Lung (tissue), 12 donors: ENCODE data around the gene SIL1. TPM values are rescaled to one million over a fixed set of nuclear protein-coding genes. Genes with fewer than 3 reads are reported as not detected.

Source experiments
- ATAC-seq: fragments of 200-7000 bp; cut with Tn5 transposase; one replicate; pipeline ENCODE4 v1.9.1; 2020; ENCODE audit warnings: moderate number of reproducible peaks; ENCODE audit not compliant: insufficient read depth, low FRiP score
- DNase-seq, 3 donors: peaks; one replicate each; pipeline ENCODE4 v3.0.0-alpha.2; 2013 to 2017
- H3K27ac ChIP-seq, 2 donors: one replicate each; pipeline ENCODE4 v1.5.1; 2013; ENCODE audit warnings: mild to moderate bottlenecking in 2 of 2, moderate library complexity in 2 of 2, control low read depth in 1 of 2, inconsistent platforms in 1 of 2, low read depth in 1 of 2, low read length in 1 of 2
- H3K27me3 ChIP-seq, 3 donors: one replicate each; pipeline ENCODE4 v1.5.1; 2013; ENCODE audit warnings: low read length in 2 of 3; ENCODE audit not compliant: control insufficient read depth in 3 of 3, insufficient read depth in 3 of 3
- H3K36me3 ChIP-seq, 4 donors: one replicate each; pipeline ENCODE4 v1.5.1; 2013; ENCODE audit warnings: low read length in 4 of 4, mild to moderate bottlenecking in 1 of 4, moderate library complexity in 1 of 4; ENCODE audit not compliant: control insufficient read depth in 4 of 4, insufficient read depth in 4 of 4
- H3K4me1 ChIP-seq, 5 donors: one replicate each; pipeline ENCODE4 v1.5.1; 2013; ENCODE audit warnings: low read length in 5 of 5, mild to moderate bottlenecking in 2 of 5, moderate library complexity in 1 of 5; ENCODE audit not compliant: control insufficient read depth in 5 of 5, insufficient read depth in 5 of 5
- H3K4me3 ChIP-seq: one replicate; pipeline ENCODE4 v1.5.1; 2013; ENCODE audit warnings: mild to moderate bottlenecking, control low read depth, moderate library complexity
- H3K9ac ChIP-seq, 2 donors: one replicate each; pipeline ENCODE4 v1.5.1; 2013; ENCODE audit warnings: low read length in 2 of 2, control low read depth in 1 of 2; ENCODE audit not compliant: insufficient read depth in 1 of 2
- H3K9me3 ChIP-seq, 4 donors: one replicate each; pipeline ENCODE4 v1.5.1; 2013; ENCODE audit warnings: low read length in 3 of 4, mild to moderate bottlenecking in 1 of 4, moderate library complexity in 1 of 4; ENCODE audit not compliant: control insufficient read depth in 4 of 4, insufficient read depth in 3 of 4
- WGBS, 2 donors: extraction: QIAGEN DNeasy Blood & Tissue Kit; methylation state at CpG; one replicate each; pipeline ENCODE4 v1.1.7; 2013; 5-methylcytosine and 5-hydroxymethylcytosine counted together
- polyA plus RNA-seq, 2 donors: library from polyadenylated mRNA; stranded (reverse); fragments of 200-250 nt; gene quantifications; one replicate each; pipeline ENCODE4 v1.2.1, GENCODE V29; 2013
- total RNA-seq, 2 donors: library from RNA; depleted of rRNA in 1 of 2; stranded (reverse); fragments of >200 nt in 1 of 2; gene quantifications; one replicate each; pipeline ENCODE4 v1.2.1, GENCODE V29; 2014 to 2021
- TF ChIP-seq, protein P1 (sequence below): IDR thresholded peaks from 2 replicates; pipeline ENCODE4 v1.5.1; 2012; ENCODE audit warnings: mild to moderate bottlenecking; ENCODE audit errors: control extremely low read depth, extremely low read depth
- donor health status: control.
- donor health status: control.
- donor health status: Bipolar disorder and iron deficiency.
- donor health status: healthy.
- donor health status: DM: yes; HTN: yes; CAD: no.

Gene SIL1
- total and polyA plus RNA-seq, 4 donors, result 38.5 to 109 (median 78.4) TPM

DNA sequence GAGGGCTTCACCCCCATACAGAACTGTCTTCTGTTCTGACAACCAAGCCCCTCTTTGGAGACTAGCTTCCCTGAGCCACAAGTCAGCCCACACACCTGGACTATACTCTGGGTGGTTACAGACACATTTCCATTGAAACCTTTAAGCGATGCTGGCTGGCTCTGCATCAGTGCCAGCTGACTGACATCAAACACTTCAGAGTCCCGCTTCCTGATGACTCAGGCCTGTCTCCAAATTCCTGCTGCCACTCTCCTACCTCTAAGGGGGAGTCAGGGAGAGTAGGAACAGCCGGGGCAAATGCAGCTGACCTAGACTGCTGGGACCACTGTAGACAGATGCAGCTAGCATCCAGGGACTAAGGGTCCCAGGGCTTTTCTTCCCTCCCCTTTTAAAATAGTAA is 59.4 kb downstream of the SIL1 start:
- ATAC-seq (peak; percentile 80), DNase-seq (peak; percentile 43 to 51 (median 46))
- Histone ChIP-seq H3K4me3 (no peak overlapping the region), H3K4me1 (peaks cover 13 to 43% (median 28%) of the 10 kb centered on the region in 5 donors), H3K27ac (peak overlapping the region in 1 of 2 donors; percentile 47), H3K27me3 (no peaks in the 10 kb centered on the region), H3K36me3 (no peaks in the 10 kb centered on the region), H3K9me3 (no peaks in the 10 kb centered on the region), H3K9ac (peak overlapping the region in 1 of 2 donors; percentile 26)
- 32 to 48% methylated on average over 3 of the region's 3 CpGs for WGBS, 2 donors
- TF ChIP-seq, protein P1, sequence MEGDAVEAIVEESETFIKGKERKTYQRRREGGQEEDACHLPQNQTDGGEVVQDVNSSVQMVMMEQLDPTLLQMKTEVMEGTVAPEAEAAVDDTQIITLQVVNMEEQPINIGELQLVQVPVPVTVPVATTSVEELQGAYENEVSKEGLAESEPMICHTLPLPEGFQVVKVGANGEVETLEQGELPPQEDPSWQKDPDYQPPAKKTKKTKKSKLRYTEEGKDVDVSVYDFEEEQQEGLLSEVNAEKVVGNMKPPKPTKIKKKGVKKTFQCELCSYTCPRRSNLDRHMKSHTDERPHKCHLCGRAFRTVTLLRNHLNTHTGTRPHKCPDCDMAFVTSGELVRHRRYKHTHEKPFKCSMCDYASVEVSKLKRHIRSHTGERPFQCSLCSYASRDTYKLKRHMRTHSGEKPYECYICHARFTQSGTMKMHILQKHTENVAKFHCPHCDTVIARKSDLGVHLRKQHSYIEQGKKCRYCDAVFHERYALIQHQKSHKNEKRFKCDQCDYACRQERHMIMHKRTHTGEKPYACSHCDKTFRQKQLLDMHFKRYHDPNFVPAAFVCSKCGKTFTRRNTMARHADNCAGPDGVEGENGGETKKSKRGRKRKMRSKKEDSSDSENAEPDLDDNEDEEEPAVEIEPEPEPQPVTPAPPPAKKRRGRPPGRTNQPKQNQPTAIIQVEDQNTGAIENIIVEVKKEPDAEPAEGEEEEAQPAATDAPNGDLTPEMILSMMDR, result no peak

DNA sequence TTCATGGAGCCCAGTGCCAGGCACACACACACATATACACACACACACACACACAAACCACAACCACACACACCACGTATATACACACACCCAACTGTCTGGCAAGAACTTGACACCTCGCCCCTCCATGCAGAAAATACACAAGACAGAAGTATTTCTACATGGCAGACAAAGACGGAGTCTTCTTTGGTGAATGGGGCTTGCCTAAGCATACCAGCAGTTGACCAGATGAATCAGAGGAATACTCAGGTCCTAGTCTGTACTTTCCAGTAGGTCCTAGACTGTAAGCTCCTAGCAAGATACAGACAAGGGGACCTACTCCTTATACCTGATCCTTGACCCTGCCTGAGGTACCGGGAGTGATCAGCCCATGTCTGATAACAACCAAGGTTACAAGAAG is 60.1 kb downstream of the SIL1 start:
- TF ChIP-seq, protein P1, result no peak
- ATAC-seq (no peak), DNase-seq (no peak)
- WGBS, 2 donors, result 70 to 81% methylated on average over 4 of the region's 4 CpGs
- Histone ChIP-seq H3K27me3 (no peaks in the 10 kb centered on the region), H3K36me3 (no peaks in the 10 kb centered on the region), H3K9me3 (no peaks in the 10 kb centered on the region), H3K4me1 (peaks cover 13 to 49% (median 28%) of the 10 kb centered on the region in 5 donors), H3K27ac (peak overlapping the region in 1 of 2 donors; percentile 17), H3K9ac (no peak overlapping the region), H3K4me3 (no peak overlapping the region)

DNA sequence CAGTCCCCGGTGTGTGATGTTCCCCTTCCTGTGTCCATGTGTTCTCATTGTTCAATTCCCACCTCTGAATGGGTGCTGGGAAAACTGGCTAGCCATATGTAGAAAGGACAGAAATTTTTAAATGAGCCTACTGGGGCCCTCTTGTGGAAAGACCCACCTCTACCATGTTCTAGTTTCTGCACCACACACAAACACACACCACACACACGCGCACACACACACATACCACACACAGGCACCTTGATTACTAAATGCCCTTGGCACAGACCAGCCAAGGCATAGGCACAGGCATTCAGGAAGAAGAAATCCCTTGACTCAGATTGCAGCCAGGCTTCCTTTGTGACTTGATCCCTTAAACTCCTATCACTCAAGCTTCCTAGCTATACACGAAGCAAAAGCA is 60.5 kb downstream of the SIL1 start:
- Histone ChIP-seq H3K4me1 (peaks cover 15 to 50% (median 28%) of the 10 kb centered on the region in 5 donors), H3K9ac (no peak overlapping the region), H3K27me3 (no peaks in the 10 kb centered on the region), H3K4me3 (no peak overlapping the region), H3K36me3 (no peaks in the 10 kb centered on the region), H3K27ac (peak overlapping the region in 1 of 2 donors; percentile 17), H3K9me3 (no peaks in the 10 kb centered on the region)
- TF ChIP-seq, protein P1, result no peak
- DNase-seq (peak in 2 of 3 donors; percentile 13 to 27), ATAC-seq (no peak)
- 61 to 62% methylated on average over 3 to 4 of the region's 4 CpGs for WGBS, 2 donors

DNA sequence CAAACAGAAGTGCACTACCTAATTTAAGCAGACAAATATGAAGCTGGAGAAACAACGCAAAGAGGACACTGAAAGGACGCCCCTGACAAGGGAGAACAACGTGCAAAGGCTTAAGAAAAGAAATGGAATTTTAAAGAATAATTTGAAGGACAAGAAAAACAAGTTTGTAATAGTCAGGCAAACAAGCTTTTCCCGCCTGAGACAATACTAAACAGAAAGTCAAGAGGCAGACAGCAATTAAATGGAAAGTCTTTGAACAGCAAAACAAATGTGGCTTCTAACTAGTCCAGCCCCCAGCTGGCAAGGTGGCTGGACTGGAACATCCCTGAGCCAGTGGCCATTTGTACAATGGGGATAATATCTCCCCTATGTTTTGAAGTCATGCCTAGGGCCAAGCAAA is 63.3 kb downstream of the SIL1 start:
- Histone ChIP-seq H3K36me3 (no peaks in the 10 kb centered on the region), H3K9ac (no peak overlapping the region), H3K4me1 (peaks cover 12 to 48% (median 30%) of the 10 kb centered on the region in 5 donors), H3K27ac (no peak overlapping the region), H3K4me3 (no peak overlapping the region), H3K9me3 (no peaks in the 10 kb centered on the region), H3K27me3 (no peaks in the 10 kb centered on the region)
- no peak for DNase-seq
- ATAC-seq, result no peak
- TF ChIP-seq, protein P1, result no peak
- 63 to 86% methylated on average over 4 of the region's 4 CpGs for WGBS, 2 donors
